ENCODE data around the gene VAV3. TPM values are rescaled to one million over a fixed set of nuclear protein-coding genes. Genes with fewer than 3 reads are reported as not detected.
"Not testable (repeated sequence)": the region's sequence is repeated elsewhere in the genome, so short reads cannot be mapped to it uniquely, and the experiment has no call there.

VAV3 gene
- total and polyA plus RNA-seq, 2 donors = 7.9 to 15.8 TPM

DNA sequence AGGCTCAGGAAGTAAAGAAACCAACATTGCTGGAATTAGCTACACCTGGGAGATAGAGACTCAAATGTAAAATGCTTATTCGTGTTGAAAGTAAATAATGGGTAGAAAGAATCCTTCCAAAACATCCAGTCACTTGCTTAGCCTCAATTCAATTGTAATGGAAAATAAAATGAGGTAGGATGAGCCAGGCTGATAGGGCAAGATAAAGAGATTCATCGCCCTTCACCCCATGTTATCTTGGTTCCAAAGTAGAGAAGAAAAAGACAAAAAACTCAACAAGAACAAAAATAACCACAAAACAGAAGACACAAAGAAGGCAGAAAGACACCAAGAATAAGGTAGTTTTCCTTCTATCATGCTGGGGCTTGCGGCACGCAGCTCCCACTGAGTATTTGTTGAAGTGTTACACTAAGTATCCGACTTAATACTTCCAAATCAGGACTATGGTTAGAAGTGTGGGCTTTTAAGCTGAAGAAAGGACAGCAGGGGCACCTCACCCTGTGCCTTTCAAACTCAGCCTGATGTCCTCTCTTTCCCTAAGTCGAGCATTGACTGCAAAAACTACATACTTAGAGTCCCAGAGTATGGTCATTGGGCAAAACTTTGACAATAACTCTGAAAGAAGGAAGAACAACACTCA, 202.1 kb downstream of the VAV3 start:
- DNase-seq (ENCODE audit: low read depth in 6 of 9, low spot score in 9 of 9) = no peak
- H3K4me3 ChIP-seq (ENCODE audit: low read length in 2 of 2) = no peak overlapping the region
- WGBS = 97% methylated on average over 6 of the region's 6 CpGs
- no peaks in the 10 kb centered on the region for H3K9me3 ChIP-seq (ENCODE audit: control insufficient read depth in 2 of 2, insufficient read depth in 1 of 2, low read length in 1 of 2)
- peaks cover 0 to 3% of the 10 kb centered on the region in 2 donors for H3K36me3 ChIP-seq (ENCODE audit: control insufficient read depth in 2 of 2, insufficient read depth in 2 of 2, low read length in 1 of 2)
- H3K27ac ChIP-seq (ENCODE audit: low read depth in 1 of 2, low read length in 1 of 2) = no peak overlapping the region
- H3K27me3 ChIP-seq (ENCODE audit: control insufficient read depth in 2 of 2, insufficient read depth in 1 of 2, low read length in 1 of 2) = no peaks in the 10 kb centered on the region
- no peaks in the 10 kb centered on the region for H3K4me1 ChIP-seq (ENCODE audit: control insufficient read depth in 2 of 2, insufficient read depth in 2 of 2, low read length in 2 of 2)

DNA sequence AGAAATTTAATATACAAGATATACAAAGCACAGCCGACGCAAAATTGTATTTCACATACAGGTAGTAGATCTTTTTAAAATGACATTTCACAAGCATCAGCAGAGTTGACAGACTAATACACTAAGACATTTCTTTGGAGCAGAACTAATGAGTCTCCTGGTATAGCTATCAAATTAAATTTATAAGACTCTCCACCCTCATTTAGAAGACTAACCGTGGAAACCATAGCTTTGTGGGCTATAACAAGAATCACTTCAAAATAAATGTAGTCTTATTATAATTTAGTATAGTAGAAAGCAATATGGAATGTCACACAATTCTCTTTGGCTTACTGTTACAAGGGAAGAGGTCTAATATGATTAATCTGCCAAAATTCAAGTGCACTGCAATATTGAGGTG, 204.9 kb downstream of the VAV3 start:
- H3K4me3 ChIP-seq (ENCODE audit: low read length in 2 of 2) = no peak overlapping the region
- peaks cover 0 to 4% of the 10 kb centered on the region in 2 donors for H3K36me3 ChIP-seq (ENCODE audit: control insufficient read depth in 2 of 2, insufficient read depth in 2 of 2, low read length in 1 of 2)
- DNase-seq (ENCODE audit: low read depth in 6 of 9, low spot score in 9 of 9) = no peak
- no peaks in the 10 kb centered on the region for H3K4me1 ChIP-seq (ENCODE audit: control insufficient read depth in 2 of 2, insufficient read depth in 2 of 2, low read length in 2 of 2)
- H3K27ac ChIP-seq (ENCODE audit: low read depth in 1 of 2, low read length in 1 of 2) = no peak overlapping the region
- 96% methylated on average over 3 of the region's 3 CpGs for WGBS
- H3K9me3 ChIP-seq (ENCODE audit: control insufficient read depth in 2 of 2, insufficient read depth in 1 of 2, low read length in 1 of 2) = no peaks in the 10 kb centered on the region
- no peaks in the 10 kb centered on the region for H3K27me3 ChIP-seq (ENCODE audit: control insufficient read depth in 2 of 2, insufficient read depth in 1 of 2, low read length in 1 of 2)

GRCh38 chr1:107750364-107750959, 214.5 kb downstream of the VAV3 start:
- no peaks in the 10 kb centered on the region for H3K9me3 ChIP-seq (ENCODE audit: control insufficient read depth in 2 of 2, insufficient read depth in 1 of 2, low read length in 1 of 2)
- WGBS = 90% methylated on average over 6 of the region's 6 CpGs
- H3K27ac ChIP-seq (ENCODE audit: low read depth in 1 of 2, low read length in 1 of 2) = no peak overlapping the region
- no peak overlapping the region for H3K4me3 ChIP-seq (ENCODE audit: low read length in 2 of 2)
- peaks cover 0 to 2% of the 10 kb centered on the region in 2 donors for H3K36me3 ChIP-seq (ENCODE audit: control insufficient read depth in 2 of 2, insufficient read depth in 2 of 2, low read length in 1 of 2)
- H3K4me1 ChIP-seq (ENCODE audit: control insufficient read depth in 2 of 2, insufficient read depth in 2 of 2, low read length in 2 of 2) = no peaks in the 10 kb centered on the region
- peak; percentile 33 to 87 (median 67) for DNase-seq (ENCODE audit: low read depth in 6 of 9, low spot score in 9 of 9)
- no peaks in the 10 kb centered on the region for H3K27me3 ChIP-seq (ENCODE audit: control insufficient read depth in 2 of 2, insufficient read depth in 1 of 2, low read length in 1 of 2)

DNA sequence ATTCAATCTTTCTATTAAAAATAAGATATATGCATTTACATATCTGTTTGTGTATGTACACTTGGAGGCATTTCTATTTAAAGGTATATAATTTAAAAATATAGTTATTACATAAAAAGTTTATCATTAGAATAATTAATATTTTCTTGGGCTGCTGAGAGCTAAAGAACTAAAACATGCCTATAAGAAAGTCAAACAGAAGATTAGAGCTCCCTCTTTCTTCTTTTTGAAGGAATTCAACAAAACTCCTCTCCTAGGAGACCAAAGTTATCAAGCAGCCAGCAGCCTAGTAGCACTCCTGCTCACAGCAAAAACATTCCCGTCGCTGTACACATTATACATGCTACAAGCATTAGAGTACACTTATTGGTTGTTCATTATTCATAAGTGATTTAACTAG, 216.4 kb downstream of the VAV3 start:
- no peak overlapping the region for H3K27ac ChIP-seq (ENCODE audit: low read depth in 1 of 2, low read length in 1 of 2)
- H3K4me3 ChIP-seq (ENCODE audit: low read length in 2 of 2) = no peak overlapping the region
- peak in 4 of 9 donors; percentile 7 to 50 (median 15) for DNase-seq (ENCODE audit: low read depth in 6 of 9, low spot score in 9 of 9)
- no peaks in the 10 kb centered on the region for H3K27me3 ChIP-seq (ENCODE audit: control insufficient read depth in 2 of 2, insufficient read depth in 1 of 2, low read length in 1 of 2)
- no peaks in the 10 kb centered on the region for H3K4me1 ChIP-seq (ENCODE audit: control insufficient read depth in 2 of 2, insufficient read depth in 2 of 2, low read length in 2 of 2)
- WGBS = 95% methylated on average over 2 of the region's 2 CpGs
- H3K36me3 ChIP-seq (ENCODE audit: control insufficient read depth in 2 of 2, insufficient read depth in 2 of 2, low read length in 1 of 2) = peaks cover 0 to 2% of the 10 kb centered on the region in 2 donors
- no peaks in the 10 kb centered on the region for H3K9me3 ChIP-seq (ENCODE audit: control insufficient read depth in 2 of 2, insufficient read depth in 1 of 2, low read length in 1 of 2)

- Histone ChIP-seq H3K9me3 (ENCODE audit: control insufficient read depth in 2 of 2, insufficient read depth in 1 of 2, low read length in 1 of 2) (no peaks in the 10 kb centered on the region), H3K36me3 (ENCODE audit: control insufficient read depth in 2 of 2, insufficient read depth in 2 of 2, low read length in 1 of 2) (peaks cover 0 to 2% of the 10 kb centered on the region in 2 donors), H3K4me3 (ENCODE audit: low read length in 2 of 2) (no peak overlapping the region), H3K4me1 (ENCODE audit: control insufficient read depth in 2 of 2, insufficient read depth in 2 of 2, low read length in 2 of 2) (no peaks in the 10 kb centered on the region), H3K27me3 (ENCODE audit: control insufficient read depth in 2 of 2, insufficient read depth in 1 of 2, low read length in 1 of 2) (no peaks in the 10 kb centered on the region), H3K27ac (ENCODE audit: low read depth in 1 of 2, low read length in 1 of 2) (no peak overlapping the region)
- no peak for DNase-seq (ENCODE audit: low read depth in 6 of 9, low spot score in 9 of 9)
- WGBS = 95% methylated on average over 4 of the region's 4 CpGs
Observed at GRCh38 chr1:107741242-107741641, 223.7 kb downstream of the VAV3 start.

DNA sequence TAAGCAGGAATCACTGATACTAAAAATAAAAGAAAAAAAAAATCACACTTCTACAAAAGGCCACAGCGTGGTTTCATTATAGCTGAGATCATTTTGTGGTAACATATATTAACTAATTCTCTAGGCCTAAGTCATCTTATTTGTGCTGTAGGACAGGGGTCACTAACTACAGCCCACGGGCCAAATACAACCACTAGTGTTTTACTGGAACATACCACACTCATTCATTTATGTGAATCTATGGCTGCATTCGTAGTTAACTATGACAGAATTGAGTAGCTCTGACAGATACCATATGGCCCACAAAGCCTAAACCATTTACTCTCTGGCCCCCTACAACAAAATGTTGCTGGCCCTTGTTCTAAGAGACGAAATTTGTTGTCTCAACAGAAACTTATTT, 224.4 kb downstream of the VAV3 start:
- H3K36me3 ChIP-seq (ENCODE audit: control insufficient read depth in 2 of 2, insufficient read depth in 2 of 2, low read length in 1 of 2) = peaks cover 0 to 2% of the 10 kb centered on the region in 2 donors
- no peaks in the 10 kb centered on the region for H3K9me3 ChIP-seq (ENCODE audit: control insufficient read depth in 2 of 2, insufficient read depth in 1 of 2, low read length in 1 of 2)
- WGBS = 95% methylated on average over 4 of the region's 4 CpGs
- H3K27me3 ChIP-seq (ENCODE audit: control insufficient read depth in 2 of 2, insufficient read depth in 1 of 2, low read length in 1 of 2) = no peaks in the 10 kb centered on the region
- no peak for DNase-seq (ENCODE audit: low read depth in 6 of 9, low spot score in 9 of 9)
- no peak overlapping the region for H3K27ac ChIP-seq (ENCODE audit: low read depth in 1 of 2, low read length in 1 of 2)
- H3K4me3 ChIP-seq (ENCODE audit: low read length in 2 of 2) = no peak overlapping the region
- no peaks in the 10 kb centered on the region for H3K4me1 ChIP-seq (ENCODE audit: control insufficient read depth in 2 of 2, insufficient read depth in 2 of 2, low read length in 2 of 2)

DNA sequence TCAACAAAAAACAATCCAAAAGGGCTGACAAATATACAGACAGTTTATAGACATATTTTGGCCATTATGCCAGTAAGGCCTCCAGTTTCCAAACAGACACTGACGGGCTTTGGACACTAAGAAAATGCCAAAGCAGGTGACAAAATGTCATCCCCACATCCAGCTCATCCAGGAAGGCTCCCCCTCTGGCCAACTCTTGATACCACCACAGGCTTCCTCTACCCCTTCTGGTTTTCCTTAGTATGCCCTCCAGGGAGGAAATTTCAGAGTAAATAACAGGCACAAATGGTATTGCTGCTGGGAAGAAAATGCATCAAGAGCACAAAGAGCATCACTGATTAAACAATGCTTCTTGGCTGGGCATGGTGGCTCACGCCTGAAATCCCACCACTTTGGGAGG, 225.3 kb downstream of the VAV3 start:
- no peak overlapping the region for H3K27ac ChIP-seq (ENCODE audit: low read depth in 1 of 2, low read length in 1 of 2)

DNA sequence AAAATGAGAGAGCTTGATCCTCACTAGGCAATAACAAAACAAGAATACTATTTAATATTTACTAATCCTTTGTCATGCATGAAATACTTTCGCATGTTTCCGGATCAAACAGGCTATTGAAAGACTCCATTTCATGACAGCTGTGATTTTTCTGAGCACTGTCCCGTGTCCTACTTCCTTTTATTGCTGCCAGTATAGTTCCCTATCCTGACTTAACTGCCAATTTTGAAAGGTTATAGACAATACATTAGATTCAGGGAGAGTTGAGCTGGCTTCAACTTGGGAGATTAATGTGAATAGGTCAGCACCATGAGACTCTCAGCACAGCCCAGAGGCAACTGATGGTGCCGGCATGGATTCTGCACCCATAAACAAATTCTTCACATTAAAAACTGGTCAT, 225.8 kb downstream of the VAV3 start:
- DNase-seq (ENCODE audit: low read depth in 6 of 9, low spot score in 9 of 9) = no peak
- no peaks in the 10 kb centered on the region for H3K4me1 ChIP-seq (ENCODE audit: control insufficient read depth in 2 of 2, insufficient read depth in 2 of 2, low read length in 2 of 2)
- H3K27me3 ChIP-seq (ENCODE audit: control insufficient read depth in 2 of 2, insufficient read depth in 1 of 2, low read length in 1 of 2) = no peaks in the 10 kb centered on the region
- no peak overlapping the region for H3K4me3 ChIP-seq (ENCODE audit: low read length in 2 of 2)
- H3K27ac ChIP-seq (ENCODE audit: low read depth in 1 of 2, low read length in 1 of 2) = no peak overlapping the region
- no peaks in the 10 kb centered on the region for H3K9me3 ChIP-seq (ENCODE audit: control insufficient read depth in 2 of 2, insufficient read depth in 1 of 2, low read length in 1 of 2)
- WGBS = 93% methylated on average over 4 of the region's 4 CpGs
- H3K36me3 ChIP-seq (ENCODE audit: control insufficient read depth in 2 of 2, insufficient read depth in 2 of 2, low read length in 1 of 2) = no peaks in the 10 kb centered on the region

More for the DNA sequence above, 225.3 kb downstream of the VAV3 start:
- no peaks in the 10 kb centered on the region for H3K9me3 ChIP-seq (ENCODE audit: control insufficient read depth in 2 of 2, insufficient read depth in 1 of 2, low read length in 1 of 2)
- DNase-seq (ENCODE audit: low read depth in 6 of 9, low spot score in 9 of 9) = no peak
- no peaks in the 10 kb centered on the region for H3K27me3 ChIP-seq (ENCODE audit: control insufficient read depth in 2 of 2, insufficient read depth in 1 of 2, low read length in 1 of 2)
- no peak overlapping the region for H3K4me3 ChIP-seq (ENCODE audit: low read length in 2 of 2)
- no peaks in the 10 kb centered on the region for H3K36me3 ChIP-seq (ENCODE audit: control insufficient read depth in 2 of 2, insufficient read depth in 2 of 2, low read length in 1 of 2)
- WGBS = 87% methylated on average over 2 of the region's 2 CpGs
- H3K4me1 ChIP-seq (ENCODE audit: control insufficient read depth in 2 of 2, insufficient read depth in 2 of 2, low read length in 2 of 2) = no peaks in the 10 kb centered on the region

GRCh38 chr1:107733401-107733800, 231.6 kb downstream of the VAV3 start:
- not testable (repeated sequence) for DNase-seq (ENCODE audit: low read depth in 6 of 9, low spot score in 9 of 9); H3K9me3 ChIP-seq (ENCODE audit: control insufficient read depth in 2 of 2, insufficient read depth in 1 of 2, low read length in 1 of 2); H3K36me3 ChIP-seq (ENCODE audit: control insufficient read depth in 2 of 2, insufficient read depth in 2 of 2, low read length in 1 of 2); H3K4me3 ChIP-seq (ENCODE audit: low read length in 2 of 2); H3K4me1 ChIP-seq (ENCODE audit: control insufficient read depth in 2 of 2, insufficient read depth in 2 of 2, low read length in 2 of 2); H3K27ac ChIP-seq (ENCODE audit: low read depth in 1 of 2, low read length in 1 of 2); H3K27me3 ChIP-seq (ENCODE audit: control insufficient read depth in 2 of 2, insufficient read depth in 1 of 2, low read length in 1 of 2)
- WGBS = 97% methylated on average over 7 of the region's 7 CpGs

Data from thymus (tissue), 11 donors.